A673 (cell line): Measurements from ENCODE around the gene CPA1. TPM values are rescaled to one million over a fixed set of nuclear protein-coding genes. Genes with fewer than 3 reads are reported as not detected.

Experiments
- BruUV-seq: library from RNA; stranded (reverse); fragments of 400-500 nt; replicated peaks from 2 replicates; lab custom pipeline; 2021; lab: Mats Ljungman, UMichigan
- CTCF ChIA-PET: fragments of 300-600 bp; sonication (Branson Sonifier 250); formaldehyde crosslinking; loops from one replicate; lab custom pipeline; 2022; ENCODE audit warnings: antibody characterized with exemption; lab: Charles Lee
- POLR2A ChIA-PET: fragments of 300-600 bp; sonication (Branson Sonifier 250); formaldehyde crosslinking; loops from one replicate; lab custom pipeline; 2022; ENCODE audit warnings: antibody characterized with exemption; ENCODE audit not compliant: low non-redundant PET; lab: Charles Lee
- DNase-seq: peaks from one replicate; pipeline ENCODE4 v3.0.0-alpha.2; 2015; ENCODE audit warnings: low spot score
- H3K27ac ChIP-seq: fragments of 200-600 bp; sonication (generic); 2 replicates; pipeline ENCODE4 v1.5.1; 2016; ENCODE audit warnings: mixed run types, low read depth, mild to moderate bottlenecking, mixed read lengths, antibody characterized with exemption, low read length; ENCODE audit not compliant: poor library complexity, severe bottlenecking
- H3K27me3 ChIP-seq: fragments of 200-600 bp; sonication (generic); replicated peaks from 2 replicates; pipeline ENCODE4 v1.6.1; 2017; ENCODE audit warnings: mixed run types, low read depth, mild to moderate bottlenecking, mixed read lengths, antibody characterized with exemption, low read length; ENCODE audit not compliant: insufficient read depth, poor library complexity
- H3K36me3 ChIP-seq: fragments of 200-600 bp; sonication (generic); 2 replicates; pipeline ENCODE4 v1.6.1; 2016; ENCODE audit warnings: mixed run types, mild to moderate bottlenecking, mixed read lengths, antibody characterized with exemption, low read length; ENCODE audit not compliant: insufficient read depth, poor library complexity, severe bottlenecking
- H3K4me1 ChIP-seq: fragments of 200-600 bp; sonication (generic); 2 replicates; pipeline ENCODE4 v1.6.1; 2017; ENCODE audit warnings: mixed run types, mild to moderate bottlenecking, mixed read lengths, antibody characterized with exemption, low read length; ENCODE audit not compliant: insufficient read depth, poor library complexity, severe bottlenecking
- H3K4me3 ChIP-seq: fragments of 200-600 bp; sonication (generic); 2 replicates; pipeline ENCODE4 v1.5.1; 2016; ENCODE audit warnings: low read depth, mixed run types, mild to moderate bottlenecking, mixed read lengths, low read length; ENCODE audit not compliant: poor library complexity, severe bottlenecking
- H3K9me3 ChIP-seq: fragments of 200-600 bp; sonication (generic); 2 replicates; pipeline ENCODE4 v1.6.1; 2016; ENCODE audit warnings: mixed run types, low read depth, mild to moderate bottlenecking, mixed read lengths, antibody characterized with exemption, low read length; ENCODE audit not compliant: poor library complexity, severe bottlenecking
- CTCF ChIP-seq: fragments of 300-800, 200-600 bp; sonication (generic); conservative IDR thresholded peaks from 2 replicates; pipeline ENCODE4 v1.5.1; 2017; ENCODE audit warnings: low read depth, mild to moderate bottlenecking, antibody characterized with exemption, low read length, moderate library complexity, mixed read lengths
- EZH2 ChIP-seq: fragments of 200-600 bp; sonication (generic); IDR thresholded peaks from 2 replicates; pipeline ENCODE4 v1.6.1; 2017; ENCODE audit warnings: borderline replicate concordance, low read depth, mild to moderate bottlenecking, mixed read lengths, antibody characterized with exemption, low read length; ENCODE audit not compliant: poor library complexity, severe bottlenecking
- intact Hi-C: fragments of 100-400 bp; cut with micrococcal nuclease; formaldehyde crosslinking; loops from one replicate; pipeline ENCODE4 v1.10.0; 2022; ENCODE audit not compliant: unreplicated experiment
- total RNA-seq: library from RNA; stranded (reverse); gene quantifications from 2 replicates; pipeline ENCODE4 v1.2.3, GENCODE V29; 2021

The CPA1 gene
- total RNA-seq, 1 experiment from 2014 or later, result not detected

- DNase-seq, result no peak
- Histone ChIP-seq H3K9me3 (no peaks in the 10 kb centered on the region), H3K4me1 (no peaks in the 10 kb centered on the region), H3K27ac (no peak overlapping the region), H3K36me3 (no peaks in the 10 kb centered on the region), H3K4me3 (no peak overlapping the region), H3K27me3 (no peaks in the 10 kb centered on the region)
- TF ChIP-seq CTCF (no peak), EZH2 (no peak)
- POLR2A ChIA-PET, result no interaction called here
- intact Hi-C loops, result no loop called here
- BruUV-seq, result no TSS peak
- CTCF ChIA-PET, result no interaction called here
Observed at GRCh38 chr7:130432886-130433285, 52.6 kb downstream of the CPA1 start.

GRCh38 chr7:130433301-130433700, 53.0 kb downstream of the CPA1 start:
- intact Hi-C loops, result no loop called here
- H3K27me3 ChIP-seq, result no peaks in the 10 kb centered on the region
- TF ChIP-seq CTCF (no peak), EZH2 (no peak)
- no peaks in the 10 kb centered on the region for H3K4me1 ChIP-seq
- ChIA-PET CTCF (no interaction called here), POLR2A (no interaction called here)
- no peak overlapping the region for H3K27ac ChIP-seq
- no TSS peak for BruUV-seq
- H3K4me3 ChIP-seq, result no peak overlapping the region
- no peak for DNase-seq
- no peaks in the 10 kb centered on the region for H3K36me3 ChIP-seq
- no peaks in the 10 kb centered on the region for H3K9me3 ChIP-seq

DNA sequence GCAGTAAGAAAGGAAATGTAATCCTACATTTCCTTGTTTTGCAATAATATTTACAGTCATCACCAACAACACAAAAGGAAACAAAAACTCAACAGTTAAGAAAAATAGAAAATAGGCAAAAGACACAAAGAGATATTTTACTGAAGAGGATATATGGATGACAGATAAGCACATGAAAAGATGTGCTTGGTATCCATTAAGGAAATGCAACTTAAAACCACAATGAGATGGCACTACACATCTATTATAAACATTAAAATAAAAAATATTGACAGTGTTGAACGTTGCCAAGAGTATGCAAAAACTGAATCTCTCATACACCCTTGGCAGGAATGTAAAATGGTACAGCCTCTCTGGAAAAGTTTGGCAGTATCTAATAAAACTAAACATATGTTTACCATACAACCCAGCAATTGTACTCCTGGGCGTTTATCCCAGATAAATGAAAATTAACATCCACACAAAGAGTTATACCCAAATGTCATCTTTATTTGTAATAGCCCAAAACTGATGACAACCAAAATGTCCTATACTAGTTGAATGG, 55.1 kb downstream of the CPA1 start:
- intact Hi-C loops, result no loop called here
- no peak for DNase-seq
- Histone ChIP-seq H3K9me3 (no peaks in the 10 kb centered on the region), H3K27me3 (no peaks in the 10 kb centered on the region), H3K4me3 (no peak overlapping the region), H3K27ac (no peak overlapping the region), H3K36me3 (no peaks in the 10 kb centered on the region), H3K4me1 (no peaks in the 10 kb centered on the region)
- no TSS peak for BruUV-seq
- ChIA-PET CTCF (no interaction called here), POLR2A (no interaction called here)
- TF ChIP-seq CTCF (no peak), EZH2 (no peak)
